Osteoblast (primary cell): ENCODE data around the gene CARD9. TPM values are rescaled to one million over a fixed set of nuclear protein-coding genes. Genes with fewer than 3 reads are reported as not detected.

ENCODE experiments used
- DNase-seq: peaks from one replicate; pipeline ENCODE4 v3.0.0; 2011; ENCODE audit warnings: low spot score, mixed read lengths; ENCODE audit not compliant: insufficient read length; ENCODE audit errors: missing footprints
- H2AFZ ChIP-seq: 2 replicates; pipeline ENCODE4 v1.6.0; 2011; ENCODE audit warnings: mild to moderate bottlenecking, low read length
- H3K27ac ChIP-seq: 2 replicates; pipeline ENCODE4 v1.5.1; 2011; ENCODE audit warnings: mild to moderate bottlenecking, low read depth, low read length, moderate library complexity
- H3K27me3 ChIP-seq: 2 replicates; pipeline ENCODE4 v1.6.0; 2012; ENCODE audit warnings: mild to moderate bottlenecking, control low read depth, inconsistent platforms, low read length, moderate library complexity; ENCODE audit not compliant: insufficient read depth
- H3K36me3 ChIP-seq: 2 replicates; pipeline ENCODE4 v1.5.1; 2011; ENCODE audit warnings: mild to moderate bottlenecking, low read length, control low read depth, moderate library complexity; ENCODE audit not compliant: insufficient read depth
- H3K4me1 ChIP-seq: 2 replicates; pipeline ENCODE4 v1.5.1; 2011; ENCODE audit warnings: mild to moderate bottlenecking, low read length, control low read depth, moderate library complexity; ENCODE audit not compliant: insufficient read depth
- H3K4me2 ChIP-seq: 2 replicates; pipeline ENCODE4 v1.6.0; 2011; ENCODE audit warnings: mild to moderate bottlenecking, low read length; ENCODE audit not compliant: insufficient read depth
- H3K4me3 ChIP-seq: fragments of 200-600 bp; sonication (generic); 3 replicates; pipeline ENCODE4 v1.5.1; 2012; ENCODE audit warnings: mild to moderate bottlenecking, low read length, inconsistent platforms; ENCODE audit not compliant: insufficient read depth
- H3K79me2 ChIP-seq: 2 replicates; pipeline ENCODE4 v1.6.0; 2012; ENCODE audit warnings: mild to moderate bottlenecking, low read length, control low read depth, inconsistent platforms; ENCODE audit not compliant: insufficient read depth
- H3K9me3 ChIP-seq: 2 replicates; pipeline ENCODE4 v1.5.1; 2011; ENCODE audit warnings: low read depth, low read length, control low read depth
- H4K20me1 ChIP-seq: 2 replicates; pipeline ENCODE4 v1.6.0; 2012; ENCODE audit warnings: mild to moderate bottlenecking, low read length, control low read depth; ENCODE audit not compliant: insufficient read depth
- total RNA-seq: library from RNA; depleted of rRNA; stranded (reverse); fragments of >200 nt; gene quantifications from 2 replicates; pipeline ENCODE4 v1.2.3, GENCODE V29; 2012
- TF ChIP-seq, protein P1 (sequence below): IDR thresholded peaks from 2 replicates; pipeline ENCODE4 v1.5.1; 2011; ENCODE audit warnings: mild to moderate bottlenecking, low read depth, low read length, moderate library complexity; ENCODE audit errors: extremely low read depth

Gene CARD9
- total RNA-seq, 1 donor = 5.1 TPM

DNA sequence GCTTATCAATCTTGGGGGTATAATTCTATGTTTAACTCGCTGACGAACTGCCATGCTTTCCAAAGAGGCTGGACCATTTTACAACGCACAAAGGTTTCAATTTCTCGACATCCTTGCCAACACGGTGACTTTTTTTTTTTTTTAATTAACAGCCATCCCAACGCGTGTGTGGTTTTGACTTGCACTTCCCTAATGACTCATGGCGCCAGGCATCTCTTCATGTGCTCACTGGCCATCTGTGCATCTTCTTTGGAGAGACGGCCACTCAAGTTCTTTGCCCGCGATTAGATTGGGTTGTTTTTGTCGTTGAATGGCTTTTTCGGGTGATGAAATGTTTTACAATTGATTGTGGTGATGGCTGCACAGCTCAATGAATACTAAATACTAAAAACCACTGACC is 12.5 kb upstream of the CARD9 start:
- peaks cover 66% of the 10 kb centered on the region for H3K36me3 ChIP-seq
- H3K4me2 ChIP-seq = no peak overlapping the region
- no peaks in the 10 kb centered on the region for H3K4me1 ChIP-seq
- no peaks in the 10 kb centered on the region for H3K9me3 ChIP-seq
- H4K20me1 ChIP-seq = peaks cover 4% of the 10 kb centered on the region
- no peak overlapping the region for H3K4me3 ChIP-seq
- no peak overlapping the region for H3K27ac ChIP-seq
- no peaks in the 10 kb centered on the region for H3K27me3 ChIP-seq
- no peak overlapping the region for H2AFZ ChIP-seq
- DNase-seq = no peak
- no peaks in the 10 kb centered on the region for H3K79me2 ChIP-seq
- TF ChIP-seq, protein P1, sequence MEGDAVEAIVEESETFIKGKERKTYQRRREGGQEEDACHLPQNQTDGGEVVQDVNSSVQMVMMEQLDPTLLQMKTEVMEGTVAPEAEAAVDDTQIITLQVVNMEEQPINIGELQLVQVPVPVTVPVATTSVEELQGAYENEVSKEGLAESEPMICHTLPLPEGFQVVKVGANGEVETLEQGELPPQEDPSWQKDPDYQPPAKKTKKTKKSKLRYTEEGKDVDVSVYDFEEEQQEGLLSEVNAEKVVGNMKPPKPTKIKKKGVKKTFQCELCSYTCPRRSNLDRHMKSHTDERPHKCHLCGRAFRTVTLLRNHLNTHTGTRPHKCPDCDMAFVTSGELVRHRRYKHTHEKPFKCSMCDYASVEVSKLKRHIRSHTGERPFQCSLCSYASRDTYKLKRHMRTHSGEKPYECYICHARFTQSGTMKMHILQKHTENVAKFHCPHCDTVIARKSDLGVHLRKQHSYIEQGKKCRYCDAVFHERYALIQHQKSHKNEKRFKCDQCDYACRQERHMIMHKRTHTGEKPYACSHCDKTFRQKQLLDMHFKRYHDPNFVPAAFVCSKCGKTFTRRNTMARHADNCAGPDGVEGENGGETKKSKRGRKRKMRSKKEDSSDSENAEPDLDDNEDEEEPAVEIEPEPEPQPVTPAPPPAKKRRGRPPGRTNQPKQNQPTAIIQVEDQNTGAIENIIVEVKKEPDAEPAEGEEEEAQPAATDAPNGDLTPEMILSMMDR = no peak

DNA sequence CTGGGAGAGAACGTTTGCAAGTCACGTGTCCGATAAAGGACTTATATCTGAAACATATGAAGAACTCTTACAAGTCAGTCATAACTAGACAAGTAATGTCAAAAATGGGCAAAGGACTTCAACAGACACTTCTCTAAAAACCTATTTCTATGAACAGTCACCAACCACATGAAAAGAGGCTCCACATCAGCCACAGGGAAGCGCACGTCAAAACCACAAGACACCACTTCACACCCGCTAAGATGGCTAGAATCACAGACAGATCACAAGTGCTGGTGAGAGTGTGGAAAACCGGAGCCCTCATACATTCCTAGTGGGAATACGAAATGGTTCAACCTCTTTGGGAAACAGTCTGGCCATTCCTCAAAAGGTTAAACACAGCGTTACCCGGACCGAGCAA is 11.5 kb upstream of the CARD9 start:
- Histone ChIP-seq H4K20me1 (peaks cover 4% of the 10 kb centered on the region), H3K79me2 (no peaks in the 10 kb centered on the region), H3K27me3 (no peaks in the 10 kb centered on the region), H3K36me3 (peaks cover 61% of the 10 kb centered on the region), H3K9me3 (no peaks in the 10 kb centered on the region), H3K4me3 (no peak overlapping the region), H2AFZ (no peak overlapping the region), H3K4me1 (no peaks in the 10 kb centered on the region), H3K27ac (no peak overlapping the region), H3K4me2 (no peak overlapping the region)
- no peak for DNase-seq
- TF ChIP-seq, protein P1 = no peak

DNA sequence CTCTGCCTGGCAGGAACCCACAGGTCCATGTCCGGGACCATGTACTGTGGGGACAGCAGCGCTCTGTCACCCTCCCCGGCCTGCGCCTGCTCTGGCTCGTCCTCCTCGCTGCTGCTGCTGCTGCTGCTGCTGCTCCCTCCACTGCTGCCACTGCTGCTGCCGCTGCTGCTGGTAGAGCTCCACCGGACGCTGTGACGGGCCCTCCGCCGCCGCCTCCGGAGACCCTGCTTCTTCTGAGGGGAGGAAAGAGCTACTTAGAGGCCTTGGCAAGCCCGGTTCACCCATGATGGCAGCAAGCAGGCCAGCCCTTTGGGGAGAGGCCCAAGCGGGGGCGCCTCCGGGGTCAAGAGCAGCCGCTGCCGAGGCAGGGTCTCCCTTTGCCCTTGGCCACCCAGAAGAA is 10.0 kb upstream of the CARD9 start:
- Histone ChIP-seq H3K36me3 (peaks cover 47% of the 10 kb centered on the region), H3K27me3 (no peaks in the 10 kb centered on the region), H3K4me2 (no peak overlapping the region), H3K9me3 (no peaks in the 10 kb centered on the region), H3K27ac (no peak overlapping the region), H2AFZ (no peak overlapping the region), H4K20me1 (no peaks in the 10 kb centered on the region), H3K4me3 (no peak overlapping the region), H3K4me1 (no peaks in the 10 kb centered on the region), H3K79me2 (no peaks in the 10 kb centered on the region)
- DNase-seq = no peak
- TF ChIP-seq, protein P1 = no peak

DNA sequence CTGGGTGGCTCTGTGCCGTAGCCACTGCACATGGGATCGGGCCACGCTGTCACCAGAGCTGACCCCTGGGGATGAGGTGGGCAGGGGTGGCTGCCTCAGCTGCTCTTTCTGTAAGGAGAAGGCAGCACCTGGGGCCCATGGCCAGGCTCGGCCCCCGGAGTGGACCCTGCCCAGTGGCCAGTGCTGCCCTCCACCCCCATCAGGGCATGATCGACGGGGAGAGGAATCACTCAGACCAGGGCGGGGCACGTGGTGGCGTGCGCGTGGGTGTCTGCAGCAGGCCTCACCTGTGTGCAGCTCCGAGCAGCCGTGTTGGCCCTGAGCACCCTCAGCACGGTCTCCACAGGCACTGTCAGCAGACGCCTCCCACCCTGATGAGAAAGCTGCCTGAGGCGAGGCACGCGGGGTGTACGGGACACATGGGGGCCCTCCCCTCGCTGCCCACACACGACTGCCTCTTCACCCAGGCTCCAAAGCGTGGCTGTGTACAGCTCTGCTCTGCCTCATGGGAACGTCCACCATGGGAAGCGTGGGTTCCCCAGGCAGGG is 8.6 kb upstream of the CARD9 start:
- Histone ChIP-seq H3K79me2 (no peaks in the 10 kb centered on the region), H3K27ac (no peak overlapping the region), H3K27me3 (no peaks in the 10 kb centered on the region), H3K4me2 (no peak overlapping the region), H2AFZ (no peak overlapping the region), H3K4me1 (no peaks in the 10 kb centered on the region), H3K36me3 (peaks cover 35% of the 10 kb centered on the region), H3K9me3 (no peaks in the 10 kb centered on the region), H3K4me3 (no peak overlapping the region), H4K20me1 (no peaks in the 10 kb centered on the region)
- DNase-seq = no peak
- TF ChIP-seq, protein P1 = no peak
